Fibroblast of the conjunctiva (primary cell): ENCODE data around the gene LUC7L.
"Not testable (repeated sequence)": the region's sequence is repeated elsewhere in the genome, so short reads cannot be mapped to it uniquely, and the experiment has no call there.

ENCODE experiments used
- DNase-seq: peaks from one replicate; pipeline ENCODE4 v3.0.0-alpha.2; 2010; ENCODE audit warnings: low read depth

Gene LUC7L

GRCh38 chr16:230351-230750, 1.1 kb upstream of the LUC7L start:
- DNase-seq, result not testable (repeated sequence)

DNA sequence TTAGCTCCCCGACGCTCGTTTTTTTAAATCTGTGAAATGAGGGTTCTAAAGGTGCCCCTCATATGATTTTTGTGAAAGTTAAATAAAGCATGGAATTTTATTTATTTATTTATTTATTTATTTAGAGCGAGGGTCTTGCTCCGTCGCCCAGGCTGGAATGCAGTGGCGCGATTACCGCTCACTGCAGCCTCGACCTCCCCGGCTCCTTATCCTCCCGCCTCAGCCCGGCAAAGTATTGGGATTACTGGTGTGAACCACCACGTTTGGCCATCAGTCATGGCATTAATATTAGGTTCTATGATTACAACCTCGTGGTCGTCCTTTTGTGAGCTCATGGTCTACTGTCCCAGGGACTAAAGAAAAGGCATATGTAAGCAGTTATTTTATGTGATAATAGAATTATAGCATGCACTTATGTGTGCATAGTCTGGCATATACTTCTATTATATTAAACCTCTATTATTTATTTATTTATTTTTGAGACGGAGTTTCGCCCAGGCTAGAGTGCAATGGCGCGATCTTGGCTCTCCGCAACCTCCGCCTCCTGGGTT, 557 bp upstream of the LUC7L start:
- DNase-seq, result no peak

DNA sequence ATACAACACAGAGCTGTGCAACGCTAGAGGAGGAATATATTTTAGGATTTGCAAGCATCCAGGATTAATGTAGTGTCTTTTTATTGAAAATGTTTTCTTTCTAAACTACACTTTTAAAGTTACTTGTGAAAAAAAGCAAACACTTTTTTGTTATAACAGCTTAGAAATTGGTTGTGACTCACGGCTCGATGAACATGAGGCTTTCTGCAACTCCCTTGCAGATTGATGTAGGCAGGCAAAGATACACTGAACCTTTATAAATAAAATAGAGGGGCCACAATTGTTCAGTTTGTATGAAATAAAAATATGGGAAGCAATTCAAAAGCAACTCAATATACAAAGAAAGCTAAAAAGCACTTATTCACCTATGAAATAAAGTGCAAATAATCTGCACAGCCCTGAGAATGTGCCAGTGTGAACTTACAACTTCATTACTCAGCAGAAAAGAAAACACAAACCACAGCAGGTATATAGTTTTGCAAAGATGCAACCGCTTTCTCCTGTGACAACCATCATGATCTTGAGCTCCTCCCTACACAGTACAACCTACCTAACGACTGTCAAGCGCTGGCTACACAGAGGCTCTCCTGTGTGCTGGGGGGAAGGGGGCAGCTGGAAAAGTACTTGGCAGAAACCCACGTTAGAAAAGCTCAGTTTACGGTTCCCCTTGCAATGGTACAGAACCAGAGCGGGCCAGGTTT, 948 bp downstream of the LUC7L start:
- DNase-seq, result no peak

- no peak for DNase-seq
These were observed 9.2 kb downstream of the LUC7L start for GRCh38 chr16:220021-220420.

DNA sequence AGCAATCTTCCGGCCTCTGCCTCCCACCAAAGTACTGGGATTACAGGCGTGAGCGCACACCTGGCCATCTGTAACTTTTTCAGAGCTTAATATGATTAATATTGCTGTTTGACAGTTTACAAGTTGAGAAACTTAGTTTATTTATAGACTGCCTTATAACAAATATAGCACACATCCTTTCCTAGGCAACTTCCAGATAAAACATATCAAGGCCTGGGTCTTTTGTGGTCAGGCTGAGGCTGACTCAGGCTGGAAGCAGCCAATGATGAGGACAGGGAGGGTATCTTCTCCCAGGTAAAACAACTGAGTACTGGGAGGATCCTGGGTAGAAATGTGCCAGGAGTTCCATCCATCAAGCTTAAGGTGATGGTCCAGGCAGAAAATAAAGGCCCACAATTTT, 16.2 kb downstream of the LUC7L start:
- DNase-seq, result no peak

GRCh38 chr16:211631-212180, 17.5 kb downstream of the LUC7L start:
- DNase-seq, result not testable (repeated sequence)

GRCh38 chr16:209359-209758, 19.9 kb downstream of the LUC7L start:
- not testable (repeated sequence) for DNase-seq

- DNase-seq, result not testable (repeated sequence)
These were observed 25.2 kb downstream of the LUC7L start for GRCh38 chr16:204046-204445.

DNA sequence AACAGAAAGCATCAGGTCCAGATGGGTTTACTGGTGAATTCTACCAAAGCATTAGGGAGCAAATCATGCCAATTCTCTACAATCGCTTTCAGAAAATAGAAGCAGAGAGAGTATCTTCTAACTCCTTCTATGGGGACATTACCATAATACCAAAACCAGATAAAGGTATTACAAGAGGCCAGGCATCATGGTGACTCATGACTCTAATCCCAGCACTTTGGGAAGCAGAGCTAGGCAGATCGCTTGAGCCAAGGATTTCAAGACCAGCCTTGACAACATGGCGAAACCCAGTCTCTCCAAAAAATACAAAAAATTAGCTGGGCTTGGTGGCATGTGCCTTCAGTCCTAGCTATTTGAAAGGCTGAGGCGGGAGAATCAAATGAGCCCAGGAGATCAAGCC, 26.0 kb downstream of the LUC7L start:
- DNase-seq, result no peak

- no peak for DNase-seq
These were observed 28.9 kb downstream of the LUC7L start for GRCh38 chr16:200388-200787.

DNA sequence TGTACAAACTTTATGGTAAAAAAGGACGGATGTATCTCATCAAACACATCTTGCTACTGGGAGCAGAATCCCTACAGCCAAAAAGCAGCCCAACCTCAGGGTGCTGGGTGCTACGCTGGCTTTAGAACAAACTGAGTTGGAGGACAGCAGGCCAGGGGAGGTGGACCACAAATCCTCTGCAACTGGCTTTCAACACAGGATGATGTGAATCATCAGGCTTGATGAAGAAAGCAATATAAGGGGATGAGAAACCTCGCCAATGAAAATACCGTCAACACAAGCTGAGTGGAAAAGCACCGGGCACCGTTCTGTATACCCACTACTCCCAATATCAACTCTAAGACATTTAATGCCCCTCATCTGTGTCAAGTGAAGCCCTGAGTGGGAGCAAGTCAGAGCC, 34.7 kb downstream of the LUC7L start:
- no peak for DNase-seq

- DNase-seq, result no peak
These were observed 35.8 kb downstream of the LUC7L start for GRCh38 chr16:193441-193840.

- no peak for DNase-seq
These were observed 36.6 kb downstream of the LUC7L start for GRCh38 chr16:192686-193085.

- no peak for DNase-seq
These were observed 37.4 kb downstream of the LUC7L start for GRCh38 chr16:191831-192230.

GRCh38 chr16:189604-190186, 39.6 kb downstream of the LUC7L start:
- no peak for DNase-seq

DNA sequence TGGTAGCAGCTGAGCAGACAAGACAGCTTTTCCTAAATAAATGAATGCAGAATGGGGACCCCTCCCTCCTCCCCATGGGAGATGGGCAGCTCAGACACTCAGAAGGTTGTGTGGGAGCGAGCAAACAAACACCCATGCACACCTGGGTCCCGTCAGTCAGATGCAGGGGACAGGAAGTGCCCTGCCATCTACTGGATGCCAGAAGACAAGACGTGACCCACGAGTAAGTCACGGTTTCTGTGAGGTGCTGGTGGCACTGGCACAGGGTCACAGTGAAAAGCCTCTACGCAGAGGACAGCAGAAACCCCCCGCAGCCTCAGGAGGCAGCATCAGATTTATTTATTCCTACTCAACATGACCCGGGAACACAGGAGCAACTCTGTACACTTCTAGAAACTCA, 40.6 kb downstream of the LUC7L start:
- DNase-seq, result no peak

GRCh38 chr16:187330-187729, 41.9 kb downstream of the LUC7L start:
- DNase-seq, result no peak

DNA sequence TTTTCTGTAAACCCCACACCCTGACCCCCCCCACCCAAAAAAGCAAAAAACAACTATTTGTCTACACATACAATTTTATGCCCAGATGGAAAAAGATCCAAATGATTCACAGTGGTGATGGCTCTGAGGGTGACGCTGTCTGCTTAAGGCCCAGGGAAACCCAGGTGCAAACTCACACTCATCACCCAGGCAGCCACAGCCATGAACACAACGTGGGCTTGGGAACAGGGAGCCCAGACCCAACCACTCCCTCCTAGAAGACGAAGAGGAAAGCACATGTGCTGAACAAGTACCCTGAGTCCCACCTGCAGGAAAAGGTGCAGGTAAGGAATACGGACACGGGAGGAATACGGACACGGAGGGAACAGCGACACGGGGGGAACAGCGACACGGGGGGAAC, 43.6 kb downstream of the LUC7L start:
- no peak for DNase-seq

DNA sequence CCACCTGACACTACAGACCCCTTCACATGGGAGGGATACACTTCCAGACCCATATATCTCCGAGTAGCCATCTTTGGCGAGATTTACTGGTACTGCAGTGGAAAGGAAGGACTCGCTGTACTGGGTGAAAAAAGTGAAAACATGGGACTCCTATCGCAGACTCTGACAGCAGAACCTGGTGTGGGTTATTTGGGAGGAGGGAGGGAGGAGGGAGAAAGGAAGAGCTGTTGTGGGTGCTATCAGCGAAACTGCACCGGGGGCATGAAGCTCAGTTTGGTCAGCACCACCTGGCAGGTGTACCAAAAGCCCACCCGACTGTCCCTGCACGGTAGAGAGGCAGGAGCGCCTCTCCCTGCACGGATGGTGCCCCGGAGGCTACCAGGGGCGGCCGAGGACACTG, 44.0 kb downstream of the LUC7L start:
- no peak for DNase-seq

DNA sequence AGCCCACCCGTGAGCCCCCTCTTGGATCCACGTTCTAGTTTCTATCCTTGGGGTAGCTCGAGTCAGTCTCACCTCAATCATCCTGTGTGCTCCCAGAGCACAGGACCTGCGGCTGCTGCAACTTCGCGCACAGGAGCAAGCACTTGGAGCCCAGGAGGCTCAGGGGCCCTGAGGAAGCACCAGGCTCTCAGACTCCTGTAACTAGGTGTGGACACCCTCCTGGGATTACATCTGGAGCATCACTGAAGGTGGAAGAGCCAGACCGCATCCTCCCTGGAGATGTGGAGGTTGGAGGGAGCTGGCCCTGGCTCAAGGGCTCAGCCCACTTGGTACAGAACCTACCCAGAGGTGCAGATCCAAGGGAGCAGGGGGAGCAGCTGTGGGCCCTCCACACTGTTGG, 46.2 kb downstream of the LUC7L start:
- no peak for DNase-seq

DNA sequence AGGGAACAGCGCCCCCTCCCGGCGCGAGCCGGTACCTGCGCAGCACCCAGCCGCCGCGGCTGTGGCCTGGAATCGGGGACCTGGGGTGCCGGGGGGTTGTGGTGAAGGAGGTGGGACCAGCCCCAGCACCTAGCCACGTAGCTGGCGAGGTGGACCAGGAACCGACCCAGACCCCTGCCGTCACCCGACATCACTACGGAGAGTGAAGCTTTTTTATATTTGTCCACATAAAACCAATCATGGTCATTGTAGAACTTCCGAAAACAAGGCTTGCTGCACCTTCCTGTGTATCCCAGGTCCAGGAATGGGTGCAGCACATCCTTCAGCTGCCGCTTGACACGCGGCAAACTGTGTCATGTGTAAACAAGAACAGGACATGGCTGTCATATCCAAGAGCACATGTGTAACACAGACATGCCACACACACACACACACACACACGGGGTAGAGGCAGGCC, 47.7 kb downstream of the LUC7L start:
- no peak for DNase-seq

GRCh38 chr16:180681-181564, 48.3 kb downstream of the LUC7L start:
- DNase-seq, result peak; percentile 16
